ENCODE measurements around the gene DMBT1. TPM values are rescaled to one million over a fixed set of nuclear protein-coding genes. Genes with fewer than 3 reads are reported as not detected.

DMBT1 gene
- total RNA-seq, 4 donors from 2014 or later = 0.33 TPM; not detected in 3

DNA sequence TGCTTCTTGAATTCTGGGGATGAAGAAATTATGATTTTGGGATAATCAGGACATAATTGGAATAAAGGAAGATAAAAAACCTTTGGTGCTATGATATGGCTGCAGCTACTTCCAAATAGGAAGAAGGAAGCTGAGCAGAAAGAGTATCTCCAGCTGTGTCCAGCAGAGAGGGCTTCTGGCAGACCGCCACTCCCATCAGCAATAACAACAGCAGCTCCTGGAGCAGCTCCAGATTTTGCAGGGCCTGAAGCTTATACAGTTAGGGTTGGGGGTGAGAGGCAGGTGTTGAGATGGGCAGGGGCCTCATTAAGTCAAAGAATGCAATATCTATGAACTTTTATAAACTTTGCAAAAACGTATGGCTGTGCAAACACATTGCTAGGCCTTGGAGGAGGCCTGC is 76.8 kb downstream of the DMBT1 start:
- TF ChIP-seq, protein P1, sequence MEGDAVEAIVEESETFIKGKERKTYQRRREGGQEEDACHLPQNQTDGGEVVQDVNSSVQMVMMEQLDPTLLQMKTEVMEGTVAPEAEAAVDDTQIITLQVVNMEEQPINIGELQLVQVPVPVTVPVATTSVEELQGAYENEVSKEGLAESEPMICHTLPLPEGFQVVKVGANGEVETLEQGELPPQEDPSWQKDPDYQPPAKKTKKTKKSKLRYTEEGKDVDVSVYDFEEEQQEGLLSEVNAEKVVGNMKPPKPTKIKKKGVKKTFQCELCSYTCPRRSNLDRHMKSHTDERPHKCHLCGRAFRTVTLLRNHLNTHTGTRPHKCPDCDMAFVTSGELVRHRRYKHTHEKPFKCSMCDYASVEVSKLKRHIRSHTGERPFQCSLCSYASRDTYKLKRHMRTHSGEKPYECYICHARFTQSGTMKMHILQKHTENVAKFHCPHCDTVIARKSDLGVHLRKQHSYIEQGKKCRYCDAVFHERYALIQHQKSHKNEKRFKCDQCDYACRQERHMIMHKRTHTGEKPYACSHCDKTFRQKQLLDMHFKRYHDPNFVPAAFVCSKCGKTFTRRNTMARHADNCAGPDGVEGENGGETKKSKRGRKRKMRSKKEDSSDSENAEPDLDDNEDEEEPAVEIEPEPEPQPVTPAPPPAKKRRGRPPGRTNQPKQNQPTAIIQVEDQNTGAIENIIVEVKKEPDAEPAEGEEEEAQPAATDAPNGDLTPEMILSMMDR (IDR thresholded peaks at IDR 0.05; ENCODE audit: low read depth) = no peak

DNA sequence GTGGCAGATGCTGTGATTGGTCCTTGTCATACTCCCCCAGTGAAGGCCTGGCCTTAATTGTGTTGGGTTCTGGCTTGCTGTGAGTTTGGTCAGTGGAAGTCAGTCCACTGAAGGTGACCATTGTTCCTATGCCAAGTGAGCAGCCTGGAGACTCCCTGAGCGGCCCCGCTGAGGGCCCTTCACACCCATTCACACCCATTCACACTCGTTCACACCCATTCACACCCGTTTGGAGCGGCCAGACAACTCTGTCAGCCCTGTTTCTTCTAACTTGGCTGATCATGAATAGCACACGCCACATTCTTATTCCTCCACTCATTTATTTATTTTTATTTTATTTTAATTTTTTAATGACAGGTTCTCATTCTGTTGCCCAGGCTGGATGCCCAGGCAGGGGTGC is 77.6 kb downstream of the DMBT1 start:
- TF ChIP-seq, protein P1 (IDR thresholded peaks at IDR 0.05; ENCODE audit: low read depth) = no peak

GRCh38 chr10:122639801-122640200 is 79.2 kb downstream of the DMBT1 start:
- TF ChIP-seq, protein P1 (IDR thresholded peaks at IDR 0.05; ENCODE audit: low read depth) = no peak

DNA sequence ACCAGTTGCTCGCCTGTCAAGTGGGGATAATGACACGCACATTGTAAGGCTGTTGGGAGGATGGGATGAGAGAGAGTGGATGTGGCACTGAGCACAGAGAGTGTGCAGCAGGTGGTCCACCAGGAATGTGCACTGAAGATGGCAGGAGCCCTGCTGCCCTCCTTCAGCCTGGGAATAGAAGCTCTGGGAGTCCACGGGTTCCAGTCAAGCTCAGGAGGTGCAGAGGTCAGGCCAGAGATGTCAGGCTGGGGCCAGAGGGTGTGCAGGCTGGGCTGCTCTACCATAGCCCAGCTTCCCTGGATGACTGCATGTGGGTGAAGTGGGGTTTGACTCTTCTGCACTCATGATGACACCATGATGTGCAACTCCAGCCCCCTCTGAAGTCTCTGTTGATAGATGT is 80.4 kb downstream of the DMBT1 start:
- TF ChIP-seq, protein P1 (IDR thresholded peaks at IDR 0.05; ENCODE audit: low read depth) = no peak

DNA sequence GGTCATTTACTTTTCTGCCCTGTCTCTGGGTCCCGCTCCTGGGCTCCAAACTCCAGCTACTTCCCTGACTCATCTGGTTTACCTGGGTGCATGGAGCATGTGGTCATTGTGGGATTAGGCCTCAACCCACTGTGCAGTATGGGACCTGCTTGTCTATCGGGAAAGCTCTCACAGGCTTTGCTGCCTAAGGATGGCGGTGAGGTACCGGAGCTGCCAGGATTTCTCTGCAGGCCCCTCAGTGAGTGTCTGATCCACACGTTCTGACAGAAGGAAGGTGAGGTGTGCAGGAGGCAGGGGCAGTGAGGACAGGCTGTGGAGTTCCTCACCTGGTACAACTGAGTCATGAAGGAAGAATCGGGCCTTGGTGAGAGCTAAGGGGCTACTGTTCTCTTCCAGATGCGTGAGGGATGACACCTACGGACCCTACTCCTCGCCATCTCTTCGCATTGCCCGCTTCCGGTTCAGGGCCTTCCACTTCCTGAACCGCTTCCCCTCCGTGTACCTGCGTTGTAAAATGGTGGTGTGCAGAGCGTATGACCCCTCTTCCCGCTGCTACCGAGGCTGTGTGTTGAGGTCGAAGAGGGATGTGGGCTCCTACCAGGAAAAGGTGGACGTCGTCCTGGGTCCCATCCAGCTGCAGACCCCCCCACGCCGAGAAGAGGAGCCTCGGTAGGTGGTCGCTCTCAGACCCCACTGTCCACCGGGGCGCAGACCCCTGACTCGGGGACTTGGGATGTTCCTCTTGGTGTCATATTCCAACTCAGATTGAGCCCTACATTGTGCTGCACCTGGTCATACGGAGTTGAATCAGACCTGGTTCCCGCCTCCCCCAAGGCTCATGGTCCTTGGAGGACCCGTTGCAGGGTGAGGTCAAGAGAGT is 82.4 kb downstream of the DMBT1 start:
- TF ChIP-seq, protein P1 (IDR thresholded peaks at IDR 0.05; ENCODE audit: low read depth) = no peak

GRCh38 chr10:122643931-122644534 is 83.5 kb downstream of the DMBT1 start:
- TF ChIP-seq, protein P1 (IDR thresholded peaks at IDR 0.05; ENCODE audit: low read depth) = no peak
